Measurements from ENCODE around the gene RERE.

The RERE gene

DNA sequence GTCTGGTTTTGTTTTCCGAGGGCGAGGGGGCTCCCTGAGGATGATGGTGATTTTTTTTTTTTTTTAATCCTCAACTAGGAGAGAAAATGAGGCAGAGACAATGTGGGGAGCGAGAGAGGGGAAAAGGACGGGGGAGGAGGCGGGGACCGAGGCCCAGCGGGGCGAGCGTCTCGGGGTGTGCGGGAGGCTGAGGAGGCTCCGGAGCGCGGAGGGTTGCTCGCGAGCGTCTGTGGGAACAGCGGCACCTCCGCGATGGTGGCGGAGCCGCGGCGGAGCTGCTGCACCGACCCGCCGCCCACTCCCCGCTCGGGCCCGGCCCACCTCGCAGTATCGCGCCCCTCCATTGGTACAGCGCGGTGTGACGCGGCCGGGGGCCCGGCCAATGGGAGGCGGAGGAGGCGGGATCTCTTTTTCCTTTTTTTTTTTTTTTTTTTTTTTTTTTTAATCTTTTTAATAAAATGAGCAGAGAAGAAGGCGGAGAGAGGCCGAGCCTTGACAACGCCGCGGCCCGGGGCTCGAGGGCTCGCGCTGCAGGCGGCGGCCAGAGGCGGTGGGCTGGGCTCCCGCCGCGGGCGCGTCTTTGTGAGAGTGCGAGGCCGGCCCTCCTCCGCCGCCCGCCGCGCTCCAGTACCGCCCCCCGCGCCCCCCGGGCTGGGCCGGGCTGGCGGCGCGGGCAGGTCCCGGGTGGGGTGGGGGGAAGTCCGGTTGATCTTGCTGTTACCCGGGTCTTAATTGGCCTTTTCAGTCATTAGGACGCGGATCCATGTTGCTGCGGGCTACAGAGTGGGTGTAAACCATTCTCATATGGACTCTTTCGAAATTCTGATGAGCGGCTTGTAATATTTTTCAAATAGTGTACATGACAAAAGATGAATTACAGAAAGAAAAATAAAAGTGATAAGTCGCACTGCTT is at the start of gene RERE:
Gene RERE (minus strand): TSS at position 229 of the 913 bp plus-strand sequence.
- TF ChIP-seq, protein P1, sequence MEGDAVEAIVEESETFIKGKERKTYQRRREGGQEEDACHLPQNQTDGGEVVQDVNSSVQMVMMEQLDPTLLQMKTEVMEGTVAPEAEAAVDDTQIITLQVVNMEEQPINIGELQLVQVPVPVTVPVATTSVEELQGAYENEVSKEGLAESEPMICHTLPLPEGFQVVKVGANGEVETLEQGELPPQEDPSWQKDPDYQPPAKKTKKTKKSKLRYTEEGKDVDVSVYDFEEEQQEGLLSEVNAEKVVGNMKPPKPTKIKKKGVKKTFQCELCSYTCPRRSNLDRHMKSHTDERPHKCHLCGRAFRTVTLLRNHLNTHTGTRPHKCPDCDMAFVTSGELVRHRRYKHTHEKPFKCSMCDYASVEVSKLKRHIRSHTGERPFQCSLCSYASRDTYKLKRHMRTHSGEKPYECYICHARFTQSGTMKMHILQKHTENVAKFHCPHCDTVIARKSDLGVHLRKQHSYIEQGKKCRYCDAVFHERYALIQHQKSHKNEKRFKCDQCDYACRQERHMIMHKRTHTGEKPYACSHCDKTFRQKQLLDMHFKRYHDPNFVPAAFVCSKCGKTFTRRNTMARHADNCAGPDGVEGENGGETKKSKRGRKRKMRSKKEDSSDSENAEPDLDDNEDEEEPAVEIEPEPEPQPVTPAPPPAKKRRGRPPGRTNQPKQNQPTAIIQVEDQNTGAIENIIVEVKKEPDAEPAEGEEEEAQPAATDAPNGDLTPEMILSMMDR (IDR thresholded peaks at IDR 0.05; ENCODE audit: insufficient read depth, low read depth, low read length, missing control alignments) = no peak
- H3K4me3 ChIP-seq (ENCODE audit: low read depth, low read length) = peak within 1 kb of the TSS; percentile 98
- peak; percentile 97 for DNase-seq (ENCODE audit: low read depth)

DNA sequence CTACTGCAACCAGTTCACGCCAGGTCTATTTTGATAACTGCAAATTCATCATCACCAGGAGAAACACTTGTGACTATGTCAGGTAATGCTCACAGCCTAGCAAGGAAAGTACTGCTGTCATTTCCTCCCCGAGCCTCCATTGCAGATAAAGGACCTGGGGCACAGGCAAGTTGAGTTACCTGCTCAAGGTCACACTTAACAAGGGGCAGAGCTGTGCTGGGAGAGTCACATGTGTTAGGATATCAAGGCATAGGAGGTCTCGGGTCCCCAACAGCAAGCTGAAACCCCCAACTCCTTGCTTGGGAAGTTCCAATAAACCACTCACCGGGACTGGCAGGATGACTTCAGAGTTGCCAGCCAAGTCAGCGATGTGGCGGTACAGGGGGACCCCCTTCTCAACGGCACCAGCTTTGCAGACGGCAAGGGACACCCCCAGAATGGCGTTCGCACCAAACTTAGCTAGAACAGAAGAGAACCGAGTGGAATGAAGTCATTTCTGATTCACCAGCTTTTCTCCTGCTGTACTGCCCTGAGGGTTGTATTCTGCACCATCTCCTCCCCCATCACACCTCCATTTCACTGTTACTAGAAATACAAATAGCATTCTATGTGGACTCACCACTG is 49.5 kb upstream of the RERE start:
- TF ChIP-seq, protein P1 (IDR thresholded peaks at IDR 0.05; ENCODE audit: insufficient read depth, low read depth, low read length, missing control alignments) = no peak
- no peak for DNase-seq (ENCODE audit: low read depth)
- no peak overlapping the region for H3K4me3 ChIP-seq (ENCODE audit: low read depth, low read length)

DNA sequence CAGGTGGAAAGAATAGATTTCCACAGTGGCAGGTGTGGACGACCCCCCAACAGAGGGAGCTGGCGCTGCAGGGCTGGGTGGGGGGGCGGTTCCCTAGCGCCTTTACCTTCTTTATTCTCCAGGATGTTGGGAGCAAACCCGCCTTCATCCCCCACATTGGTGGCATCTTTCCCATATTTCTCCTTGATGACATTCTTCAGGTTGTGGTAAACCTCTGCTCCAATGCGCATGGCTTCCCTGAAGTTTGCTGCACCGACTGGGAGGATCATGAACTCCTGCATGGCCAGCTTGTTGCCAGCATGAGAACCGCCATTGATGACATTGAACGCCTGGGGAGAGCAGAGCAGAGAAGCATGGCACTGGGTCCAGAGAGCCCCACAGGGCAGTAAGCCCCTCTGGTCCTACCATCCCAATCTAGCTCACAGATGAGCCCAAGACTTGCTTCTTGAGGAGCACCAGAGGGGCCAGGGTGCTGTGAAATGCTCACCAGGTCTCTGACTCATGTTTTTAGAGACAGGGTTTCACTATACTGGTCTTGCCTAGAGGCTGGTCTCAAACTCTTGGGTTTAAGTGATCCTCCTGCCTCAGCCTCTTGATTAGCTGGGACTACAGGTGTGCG is 48.8 kb upstream of the RERE start:
- no peak for DNase-seq (ENCODE audit: low read depth)
- TF ChIP-seq, protein P1 (IDR thresholded peaks at IDR 0.05; ENCODE audit: insufficient read depth, low read depth, low read length, missing control alignments) = no peak
- H3K4me3 ChIP-seq (ENCODE audit: low read depth, low read length) = no peak overlapping the region

DNA sequence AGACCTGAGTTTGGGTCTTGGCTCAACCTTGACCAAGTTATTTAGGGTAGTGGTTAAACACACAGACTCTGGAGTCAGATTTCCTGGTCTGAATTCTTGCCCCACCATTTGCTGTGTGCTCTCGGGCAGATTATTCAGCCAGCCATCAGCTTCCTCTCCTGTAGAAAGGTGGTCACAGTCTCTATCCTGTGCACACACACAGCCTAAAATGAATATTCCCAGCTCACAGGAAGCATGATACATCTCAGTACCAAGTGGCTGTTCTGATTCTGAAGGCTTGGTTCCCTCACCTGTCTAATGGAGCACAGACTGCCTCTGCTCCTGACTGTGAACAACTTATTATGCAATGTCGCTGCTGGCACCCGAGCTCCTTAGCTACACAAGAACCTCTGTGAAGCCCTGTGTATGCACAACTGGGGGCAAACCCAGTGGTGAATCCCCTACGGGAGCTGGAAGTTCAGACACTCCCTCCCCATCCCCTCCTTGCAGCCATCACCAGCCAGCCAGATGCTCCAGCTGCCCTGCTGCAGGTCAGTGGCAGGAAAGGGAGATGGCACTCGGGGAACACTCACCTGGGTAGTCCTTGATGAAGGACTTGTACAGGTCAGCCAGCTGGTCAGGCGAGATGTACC is 47.4 kb upstream of the RERE start:
- TF ChIP-seq, protein P1 (IDR thresholded peaks at IDR 0.05; ENCODE audit: insufficient read depth, low read depth, low read length, missing control alignments) = no peak
- H3K4me3 ChIP-seq (ENCODE audit: low read depth, low read length) = no peak overlapping the region
- no peak for DNase-seq (ENCODE audit: low read depth)

DNA sequence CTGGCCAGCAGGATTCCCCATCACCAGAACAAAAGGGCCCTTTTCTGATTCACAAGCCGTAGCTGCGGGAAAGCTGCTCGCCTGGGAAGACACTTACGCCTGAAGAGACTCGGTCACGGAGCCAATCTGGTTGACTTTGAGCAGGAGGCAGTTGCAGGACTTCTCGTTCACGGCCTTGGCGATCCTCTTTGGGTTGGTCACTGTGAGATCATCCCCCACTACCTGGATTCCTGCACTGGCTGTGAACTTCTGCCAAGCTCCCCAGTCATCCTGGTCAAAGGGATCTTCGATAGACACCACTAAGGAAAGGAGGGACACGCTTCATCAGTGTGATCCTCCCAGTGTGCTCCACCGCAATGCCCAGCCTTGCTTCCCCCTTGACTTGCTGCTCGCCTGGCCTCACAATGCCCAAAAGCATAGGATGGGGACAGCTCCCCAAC is 46.4 kb upstream of the RERE start:
- TF ChIP-seq, protein P1 (IDR thresholded peaks at IDR 0.05; ENCODE audit: insufficient read depth, low read depth, low read length, missing control alignments) = no peak
- DNase-seq (ENCODE audit: low read depth) = no peak
- H3K4me3 ChIP-seq (ENCODE audit: low read depth, low read length) = no peak overlapping the region

DNA sequence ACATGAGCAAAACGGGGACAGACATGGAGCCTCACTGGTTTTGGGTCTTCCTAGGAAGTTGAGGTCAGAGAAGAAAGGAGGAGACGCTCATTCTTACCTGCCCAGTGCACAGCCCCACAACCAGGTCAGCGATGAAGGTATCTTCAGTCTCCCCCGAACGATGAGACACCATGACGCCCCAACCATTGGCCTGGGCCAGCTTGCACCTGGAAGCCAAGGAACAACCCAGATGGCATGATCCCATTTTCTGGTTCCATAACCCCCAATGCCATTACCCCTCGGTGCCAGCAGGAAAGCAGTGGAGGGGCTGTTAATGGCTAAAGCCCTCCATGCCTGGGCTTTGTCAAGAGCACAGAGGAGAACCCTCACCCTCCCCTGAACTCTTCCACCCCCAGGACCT is 45.7 kb upstream of the RERE start:
- H3K4me3 ChIP-seq (ENCODE audit: low read depth, low read length) = no peak overlapping the region
- DNase-seq (ENCODE audit: low read depth) = no peak
- TF ChIP-seq, protein P1 (IDR thresholded peaks at IDR 0.05; ENCODE audit: insufficient read depth, low read depth, low read length, missing control alignments) = no peak
